ENCODE results near the gene MGAT5.
"Not testable (repeated sequence)": the region's sequence is repeated elsewhere in the genome, so short reads cannot be mapped to it uniquely, and the experiment has no call there.

MGAT5 gene

GRCh38 chr2:134455426-134455825 is 201.6 kb downstream of the MGAT5 start:
- no peak for DNase-seq

GRCh38 chr2:134457353-134457752 is 203.5 kb downstream of the MGAT5 start:
- DNase-seq, result no peak

- no peak for DNase-seq
Measured at GRCh38 chr2:134457765-134458472, 204.0 kb downstream of the MGAT5 start.

GRCh38 chr2:134458473-134458853 is 204.6 kb downstream of the MGAT5 start:
- no peak for DNase-seq

- DNase-seq, result no peak
Measured at GRCh38 chr2:134458950-134459349, 205.1 kb downstream of the MGAT5 start.

DNA sequence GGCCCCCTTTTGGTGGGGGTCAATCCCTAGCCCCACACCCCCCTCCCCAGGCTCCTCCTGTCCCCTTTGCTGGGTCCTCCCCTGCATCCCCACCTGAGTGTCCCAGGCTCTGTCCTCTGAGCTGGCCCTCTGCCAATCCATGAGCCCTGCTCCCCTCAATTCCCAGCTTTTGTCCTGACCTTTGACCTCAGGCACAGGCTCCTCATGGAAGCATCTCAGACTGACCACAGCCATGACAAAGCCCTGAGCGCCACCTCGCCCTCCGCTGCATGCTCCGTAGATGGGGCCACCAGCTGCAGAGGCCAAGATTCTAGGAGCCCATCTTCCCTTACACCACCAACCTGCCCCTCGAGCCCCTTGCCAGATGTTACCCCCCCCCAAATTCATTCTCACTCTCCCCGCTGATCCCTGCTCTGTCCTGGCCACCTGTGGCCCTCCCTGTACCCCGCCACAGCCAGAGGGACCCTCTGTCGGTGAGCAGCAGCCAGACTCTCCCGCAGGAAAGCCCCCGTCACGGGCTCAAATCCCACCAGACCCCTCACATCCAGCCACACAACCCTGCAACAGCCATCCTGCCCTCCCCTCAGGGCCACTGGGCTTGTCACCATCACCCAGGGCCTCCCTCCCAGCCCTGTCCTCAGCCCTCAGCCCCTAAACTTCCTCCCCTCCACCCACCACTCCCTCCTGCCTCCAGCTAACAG is 206.0 kb downstream of the MGAT5 start:
- no peak for DNase-seq

GRCh38 chr2:134460583-134460998 is 206.7 kb downstream of the MGAT5 start:
- no peak for DNase-seq

GRCh38 chr2:134461511-134461910 is 207.6 kb downstream of the MGAT5 start:
- no peak for DNase-seq

- no peak for DNase-seq
Measured at GRCh38 chr2:134462275-134462674, 208.4 kb downstream of the MGAT5 start.

GRCh38 chr2:134462791-134463698 is 209.2 kb downstream of the MGAT5 start:
- DNase-seq, result no peak

GRCh38 chr2:134463699-134464022 is 209.8 kb downstream of the MGAT5 start:
- DNase-seq, result no peak

DNA sequence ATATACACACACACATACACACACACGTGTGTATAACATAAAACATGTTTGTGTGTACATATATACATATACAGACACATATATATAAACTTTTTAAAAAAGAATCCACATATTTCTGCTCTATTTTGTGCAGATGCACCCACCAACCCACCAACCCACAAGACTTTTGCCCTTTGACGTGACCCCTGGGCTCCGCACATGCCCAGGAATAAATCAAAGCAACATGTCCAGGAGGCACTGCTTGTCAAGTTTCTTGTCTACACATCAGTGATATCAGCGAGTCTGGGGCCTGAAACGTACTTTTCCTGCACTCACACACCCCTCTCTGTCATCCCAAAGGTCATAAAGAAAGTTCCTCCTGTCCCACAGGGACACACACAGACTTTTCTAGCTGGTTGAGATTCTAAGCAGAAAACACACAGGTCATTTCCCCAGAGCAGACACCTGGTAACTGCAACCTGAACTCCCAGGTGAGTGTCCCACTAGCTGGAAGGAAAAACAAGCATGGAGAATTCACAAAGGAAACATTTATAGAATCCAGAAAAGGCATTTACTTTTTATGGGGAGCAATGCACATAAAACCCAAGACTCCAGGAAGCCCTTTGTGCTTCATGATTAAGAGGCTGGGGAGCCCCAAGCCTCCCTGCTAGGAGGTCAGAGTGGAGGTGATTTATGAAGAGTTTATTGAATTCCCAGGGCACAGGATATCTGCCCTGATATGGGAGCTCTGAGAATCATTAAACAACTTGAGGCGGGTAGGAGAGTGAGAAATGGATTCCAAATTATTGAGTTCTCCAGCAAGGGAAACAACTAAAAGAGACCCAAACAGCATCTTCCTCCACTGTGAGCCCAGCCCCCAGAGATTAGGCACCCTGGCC is 211.6 kb downstream of the MGAT5 start:
- no peak for DNase-seq

DNA sequence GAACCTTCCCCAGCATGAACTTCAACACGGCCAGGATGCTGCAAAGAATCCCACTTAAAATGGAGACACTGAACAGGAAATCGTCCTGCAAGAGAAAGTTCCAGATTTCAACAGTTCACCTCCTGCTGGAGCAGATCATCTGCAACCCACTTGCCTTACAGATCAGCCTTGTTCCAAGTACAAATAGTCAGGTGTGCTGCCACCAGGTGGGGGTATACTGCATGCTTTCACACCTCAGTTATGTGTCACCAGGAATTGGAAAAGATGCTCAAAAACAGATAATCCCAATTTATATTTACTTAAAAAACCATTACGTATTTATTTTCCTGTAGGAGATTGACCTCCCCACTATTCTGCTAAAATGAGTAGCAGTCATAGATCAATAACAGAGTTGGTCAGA is 212.3 kb downstream of the MGAT5 start:
- no peak for DNase-seq

DNA sequence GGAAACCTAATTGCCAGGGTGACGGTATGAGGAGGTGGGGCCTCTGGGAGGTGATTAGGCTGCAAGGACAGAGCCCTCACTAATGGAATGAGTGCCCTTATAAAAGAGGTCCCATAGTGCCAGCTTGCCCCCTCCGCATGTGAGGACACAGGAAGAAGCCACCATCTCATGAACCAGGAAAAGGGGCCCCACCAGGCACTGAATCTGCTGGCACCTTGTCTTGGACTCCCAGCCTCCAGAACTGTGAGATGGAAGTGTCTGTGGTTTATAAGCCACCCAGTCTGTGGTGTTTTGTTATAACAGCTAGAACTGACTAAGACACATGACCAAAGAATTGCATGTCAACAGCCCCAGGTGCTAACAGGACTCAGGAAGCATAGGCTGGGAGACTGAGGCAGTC is 214.3 kb downstream of the MGAT5 start:
- no peak for DNase-seq

DNA sequence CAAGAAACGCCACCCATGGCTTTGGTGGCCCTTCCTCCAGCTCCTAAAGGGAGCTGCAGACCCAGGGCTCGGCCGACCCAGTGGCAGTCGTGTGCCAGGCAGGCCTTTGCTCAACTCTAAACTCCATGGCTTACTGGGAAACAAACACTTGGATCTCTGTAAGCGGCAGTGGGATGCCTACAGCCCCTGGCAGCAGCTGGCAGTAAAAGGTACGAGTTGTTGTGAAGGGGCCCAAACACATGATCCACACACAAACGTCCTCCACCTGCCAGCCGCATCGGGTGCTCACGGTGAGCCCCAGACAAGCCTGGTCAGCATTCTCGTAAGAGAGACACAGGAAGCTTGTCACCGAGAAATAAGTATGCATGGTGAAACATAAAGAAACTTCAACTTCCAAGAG is 214.9 kb downstream of the MGAT5 start:
- no peak for DNase-seq

DNA sequence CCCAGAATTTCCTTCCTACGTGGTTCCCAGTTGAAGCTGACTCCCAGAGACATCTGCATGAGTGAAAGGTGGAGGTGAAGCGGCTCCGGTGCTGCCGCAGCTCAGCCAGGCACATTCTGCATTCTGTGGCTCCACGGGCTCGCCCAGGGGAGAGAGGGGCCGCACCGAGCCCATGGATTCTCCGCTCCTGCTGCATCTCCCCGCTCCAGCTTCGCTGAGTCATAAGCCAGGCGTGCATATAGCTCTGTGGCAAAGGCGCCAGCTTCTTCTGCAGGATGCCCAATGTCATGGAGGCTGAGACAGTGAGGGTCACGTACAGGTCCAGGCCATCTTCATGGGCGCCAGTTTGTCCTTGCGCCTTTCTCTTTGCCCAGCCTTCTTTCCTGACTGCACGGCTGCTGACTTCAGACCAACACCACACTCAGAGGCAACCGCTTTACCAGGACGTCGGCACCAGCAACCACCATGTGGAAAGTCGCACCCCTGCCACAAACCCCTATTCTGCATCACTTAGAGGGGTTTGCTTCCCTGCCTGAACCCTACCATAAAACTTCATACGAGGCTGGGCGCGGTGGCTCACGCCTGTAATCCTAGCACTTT is 215.7 kb downstream of the MGAT5 start:
- no peak for DNase-seq

- no peak for DNase-seq
Measured at GRCh38 chr2:134470561-134471168, 216.8 kb downstream of the MGAT5 start.

DNA sequence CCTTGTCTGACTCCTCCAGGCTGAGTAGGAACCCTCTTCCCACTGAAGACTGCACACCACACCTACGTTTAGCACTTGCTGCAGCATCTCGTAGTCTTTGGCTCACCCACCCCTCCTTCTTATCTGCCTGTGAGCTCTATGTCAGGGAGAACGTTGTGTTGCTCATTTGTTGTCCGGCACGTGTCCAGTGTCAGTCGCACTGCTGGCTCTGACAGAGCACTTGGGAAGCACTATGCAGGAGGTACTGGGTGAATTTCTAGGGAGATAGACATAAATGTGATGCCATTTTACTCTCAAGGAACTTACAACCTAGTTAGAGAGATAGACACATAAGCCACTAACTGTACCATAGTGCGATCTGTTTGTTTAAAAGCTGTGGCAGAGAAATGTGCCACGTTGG is 223.1 kb downstream of the MGAT5 start:
- DNase-seq, result not testable (repeated sequence)

DNA sequence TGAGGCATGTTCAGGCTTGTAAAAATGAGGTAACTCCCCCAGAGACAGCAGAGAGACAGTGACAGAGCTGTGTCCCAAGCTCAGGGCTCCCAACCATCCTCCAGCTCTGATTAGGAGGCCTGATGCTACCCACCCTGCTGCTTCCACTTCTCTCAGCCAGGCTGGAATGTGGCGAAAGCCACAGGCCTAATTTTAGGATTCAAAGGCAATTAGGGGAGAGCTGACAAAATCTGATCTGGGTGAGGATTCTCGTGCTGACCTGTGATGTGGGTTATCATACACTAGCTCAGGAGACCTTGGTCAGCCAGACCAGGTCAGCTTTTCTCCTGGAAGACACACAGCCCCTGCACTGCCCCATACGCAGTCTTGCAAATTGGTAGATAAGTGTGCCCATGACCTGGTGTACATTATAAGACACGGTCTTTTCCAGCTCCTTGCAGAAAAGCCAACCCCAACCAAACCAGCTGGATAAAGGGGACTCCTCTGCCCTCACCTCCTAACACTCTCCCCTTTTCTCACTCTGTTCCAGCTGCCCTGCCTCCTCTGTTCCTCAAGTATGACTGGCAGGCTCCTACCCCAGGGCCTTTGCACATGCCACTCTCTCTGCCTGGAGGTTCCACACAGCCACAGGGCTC is 225.9 kb downstream of the MGAT5 start:
- no peak for DNase-seq

DNA sequence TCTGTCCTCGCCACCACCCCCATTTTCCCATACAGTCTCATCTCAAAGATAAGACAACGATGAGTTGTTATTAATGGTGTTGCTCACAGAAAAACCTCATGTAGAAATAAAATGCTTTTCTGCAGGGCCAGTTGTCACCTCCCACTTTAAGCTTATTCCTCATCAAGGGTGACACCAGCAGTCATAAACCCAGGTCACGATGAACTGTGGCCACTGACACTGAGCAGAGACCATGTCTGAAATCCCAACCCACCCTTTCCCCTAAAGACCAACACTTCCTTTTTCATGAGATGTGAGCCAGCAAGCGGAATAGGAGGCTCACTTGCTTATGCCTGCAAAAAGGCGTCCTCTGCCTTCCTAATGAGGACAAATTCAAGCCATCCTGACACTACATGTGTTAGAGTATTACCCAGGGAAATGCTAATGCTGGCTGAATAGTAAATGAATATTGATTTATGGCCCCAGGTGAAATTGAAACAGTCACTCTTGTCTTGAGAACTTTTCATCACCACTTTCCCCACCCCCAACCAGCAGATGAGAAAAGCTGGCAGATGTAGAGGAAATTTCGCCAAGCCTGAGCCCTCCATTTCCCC is 228.4 kb downstream of the MGAT5 start:
- no peak for DNase-seq

- DNase-seq, result no peak
Measured at GRCh38 chr2:134482766-134483340, 229.0 kb downstream of the MGAT5 start.

Measured in cortex of kidney (tissue), 1 donor.